Astrocyte (in vitro differentiated cells and primary cell): ENCODE data around the gene SOBP. TPM values are rescaled to one million over a fixed set of nuclear protein-coding genes. Genes with fewer than 3 reads are reported as not detected.

Source experiments
- DNase-seq: peaks from one replicate; pipeline ENCODE4 v3.0.0-alpha.2; 2010; ENCODE audit warnings: low read depth
- FAIRE-seq: peaks from 2 replicates; lab custom pipeline; 2011; peaks lifted over from hg19 to GRCh38; lab: Jason Lieb, UNC
- H2AFZ ChIP-seq: 2 replicates; pipeline ENCODE4 v1.6.0; 2012; ENCODE audit warnings: low read depth, low read length, inconsistent platforms
- H3K27ac ChIP-seq: 2 replicates; pipeline ENCODE4 v1.5.1; 2011; ENCODE audit warnings: low read depth, low read length, inconsistent platforms
- H3K27me3 ChIP-seq: 2 replicates; pipeline ENCODE4 v1.6.0; 2011; ENCODE audit warnings: low read length, inconsistent platforms; ENCODE audit not compliant: insufficient read depth
- H3K36me3 ChIP-seq: 2 replicates; pipeline ENCODE4 v1.5.1; 2011; ENCODE audit warnings: low read length, inconsistent platforms; ENCODE audit not compliant: insufficient read depth
- H3K4me1 ChIP-seq: 2 replicates; pipeline ENCODE4 v1.5.1; 2011; ENCODE audit warnings: low read length, inconsistent platforms; ENCODE audit not compliant: insufficient read depth
- H3K4me2 ChIP-seq: 2 replicates; pipeline ENCODE4 v1.6.0; 2012; ENCODE audit warnings: low read length, inconsistent platforms
- H3K4me3 ChIP-seq: 2 replicates; pipeline ENCODE4 v1.5.1; 2011; ENCODE audit warnings: low read depth, mild to moderate bottlenecking, low read length, inconsistent platforms; ENCODE audit not compliant: insufficient read depth
- H3K79me2 ChIP-seq: 2 replicates; pipeline ENCODE4 v1.6.0; 2012; ENCODE audit warnings: mild to moderate bottlenecking, low read length, inconsistent platforms; ENCODE audit not compliant: insufficient read depth
- H3K9ac ChIP-seq: 2 replicates; pipeline ENCODE4 v1.6.0; 2012; ENCODE audit warnings: mild to moderate bottlenecking, low read length, inconsistent platforms
- H3K9me3 ChIP-seq: 2 replicates; pipeline ENCODE4 v1.5.1; 2012; ENCODE audit warnings: low read depth, mild to moderate bottlenecking, low read length, inconsistent platforms; ENCODE audit not compliant: insufficient read depth
- H4K20me1 ChIP-seq: 2 replicates; pipeline ENCODE4 v1.6.0; 2012; ENCODE audit warnings: low read length, inconsistent platforms; ENCODE audit not compliant: insufficient read depth
- H3K27ac Mint-ChIP-seq: one replicate; pipeline ENCODE4 v1.8.0; 2021; ENCODE audit warnings: mild to moderate bottlenecking, mixed read lengths; ENCODE audit not compliant: unreplicated experiment
- H3K27me3 Mint-ChIP-seq: one replicate; pipeline ENCODE4 v1.8.0; 2021; ENCODE audit warnings: low read depth, mixed read lengths; ENCODE audit not compliant: unreplicated experiment
- H3K36me3 Mint-ChIP-seq: one replicate; pipeline ENCODE4 v1.8.0; 2021; ENCODE audit warnings: low read depth, mixed read lengths; ENCODE audit not compliant: unreplicated experiment
- H3K4me1 Mint-ChIP-seq: one replicate; pipeline ENCODE4 v1.8.0; 2021; ENCODE audit warnings: low read depth, mixed read lengths; ENCODE audit not compliant: unreplicated experiment
- H3K4me3 Mint-ChIP-seq: one replicate; pipeline ENCODE4 v1.8.0; 2021; ENCODE audit warnings: mild to moderate bottlenecking, moderate library complexity, mixed read lengths; ENCODE audit not compliant: unreplicated experiment
- H3K9me3 Mint-ChIP-seq: one replicate; pipeline ENCODE4 v1.8.0; 2021; ENCODE audit warnings: mild to moderate bottlenecking, mixed read lengths; ENCODE audit not compliant: unreplicated experiment
- CTCF ChIP-seq: IDR thresholded peaks from 2 replicates; pipeline ENCODE4 v1.5.1; 2011; ENCODE audit warnings: low read depth, mild to moderate bottlenecking, inconsistent platforms, low read length, moderate library complexity; ENCODE audit not compliant: insufficient read depth
- EZH2 ChIP-seq: IDR thresholded peaks from 2 replicates; pipeline ENCODE4 v1.6.1; 2012; ENCODE audit warnings: mild to moderate bottlenecking, low read length, inconsistent platforms; ENCODE audit not compliant: insufficient read depth
- total RNA-seq: library from RNA; stranded (reverse); gene quantifications from 2 replicates; pipeline ENCODE4 v1.2.1, GENCODE V29; 2021

The SOBP gene
- total RNA-seq, 1 donor from 2014 or later: 4.7 TPM

GRCh38 chr6:107441682-107442081 lies 48.2 kb upstream of the SOBP start:
- FAIRE-seq: no peak

GRCh38 chr6:107442938-107443607 lies 46.8 kb upstream of the SOBP start:
- H3K27ac Mint-ChIP-seq: peak overlapping the region; percentile 0

More at GRCh38 chr6:107441682-107442081, 48.2 kb upstream of the SOBP start:
- Histone ChIP-seq H3K4me2 (no peak overlapping the region), H3K27me3 (no peaks in the 10 kb centered on the region), H3K9ac (no peak overlapping the region), H4K20me1 (peaks cover 13% of the 10 kb centered on the region), H3K27ac (no peak overlapping the region), H3K36me3 (no peaks in the 10 kb centered on the region), H3K79me2 (peaks cover 6% of the 10 kb centered on the region), H3K4me3 (no peak overlapping the region), H3K9me3 (no peaks in the 10 kb centered on the region), H2AFZ (no peak overlapping the region), H3K4me1 (peaks cover 16% of the 10 kb centered on the region)
- Mint-ChIP-seq H3K36me3 (peaks cover under 1% of the 10 kb centered on the region), H3K27ac (no peak overlapping the region), H3K27me3 (no peaks in the 10 kb centered on the region), H3K4me1 (peaks cover 31% of the 10 kb centered on the region), H3K4me3 (no peak overlapping the region), H3K9me3 (peaks cover 2% of the 10 kb centered on the region)
- DNase-seq: no peak
- no peak for TF ChIP-seq EZH2
- no peak for TF ChIP-seq CTCF

More at GRCh38 chr6:107442938-107443607, 46.8 kb upstream of the SOBP start:
- Histone ChIP-seq H3K4me3 (no peak overlapping the region), H3K9me3 (peaks cover 9% of the 10 kb centered on the region), H2AFZ (no peak overlapping the region), H3K27ac (peak overlapping the region; percentile 40), H4K20me1 (peaks cover 13% of the 10 kb centered on the region), H3K4me1 (peaks cover 16% of the 10 kb centered on the region), H3K27me3 (no peaks in the 10 kb centered on the region), H3K79me2 (peaks cover 10% of the 10 kb centered on the region), H3K4me2 (peak overlapping the region; percentile 65), H3K9ac (no peak overlapping the region), H3K36me3 (no peaks in the 10 kb centered on the region)
- TF ChIP-seq EZH2: no peak
- TF ChIP-seq CTCF: no peak
- peaks cover 29% of the 10 kb centered on the region for H3K4me1 Mint-ChIP-seq
- peaks cover 2% of the 10 kb centered on the region for H3K36me3 Mint-ChIP-seq
- H3K27me3 Mint-ChIP-seq: no peaks in the 10 kb centered on the region
- peaks cover 7% of the 10 kb centered on the region for H3K9me3 Mint-ChIP-seq
- FAIRE-seq: no peak
- no peak overlapping the region for H3K4me3 Mint-ChIP-seq
- DNase-seq: no peak
